ENCODE results near the gene CCNG1. TPM values are rescaled to one million over a fixed set of nuclear protein-coding genes. Genes with fewer than 3 reads are reported as not detected.

The CCNG1 gene
- total and polyA plus RNA-seq, 9 of the 15 experiments (the other 6 are each of a cell fraction or from before 2014, with no cell fraction given): 121 to 293 (median 245) TPM

DNA sequence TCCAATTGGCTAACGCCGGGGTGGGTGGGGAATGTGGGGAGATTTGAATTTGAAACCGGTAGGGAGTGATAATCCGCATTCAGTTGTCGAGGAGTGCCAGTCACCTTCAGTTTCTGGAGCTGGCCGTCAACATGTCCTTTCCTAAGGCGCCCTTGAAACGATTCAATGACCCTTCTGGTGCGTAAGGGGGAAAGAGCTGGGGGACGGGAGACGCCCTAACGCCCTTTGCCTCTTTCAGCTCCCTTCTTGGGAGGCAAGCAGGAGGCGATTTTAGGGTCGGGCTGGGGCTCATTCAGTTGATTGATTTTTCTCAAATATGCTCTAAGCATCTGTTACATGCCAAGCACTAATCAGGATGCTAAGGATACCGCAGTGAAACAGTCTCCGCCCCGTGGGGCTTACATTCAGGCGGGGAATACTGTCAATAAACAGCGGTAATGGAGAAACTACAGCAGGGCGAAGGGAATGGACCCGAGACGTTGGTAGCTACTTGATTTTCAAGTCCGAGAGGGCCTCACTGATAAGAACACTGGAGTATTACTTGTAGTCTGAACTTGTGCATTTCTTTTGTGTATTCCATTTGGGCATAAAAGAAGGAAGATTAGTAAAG, 23.3 kb downstream of the CCNG1 start, which contains the start of gene HMMR (continued):
- TF ChIP-seq, protein P1, sequence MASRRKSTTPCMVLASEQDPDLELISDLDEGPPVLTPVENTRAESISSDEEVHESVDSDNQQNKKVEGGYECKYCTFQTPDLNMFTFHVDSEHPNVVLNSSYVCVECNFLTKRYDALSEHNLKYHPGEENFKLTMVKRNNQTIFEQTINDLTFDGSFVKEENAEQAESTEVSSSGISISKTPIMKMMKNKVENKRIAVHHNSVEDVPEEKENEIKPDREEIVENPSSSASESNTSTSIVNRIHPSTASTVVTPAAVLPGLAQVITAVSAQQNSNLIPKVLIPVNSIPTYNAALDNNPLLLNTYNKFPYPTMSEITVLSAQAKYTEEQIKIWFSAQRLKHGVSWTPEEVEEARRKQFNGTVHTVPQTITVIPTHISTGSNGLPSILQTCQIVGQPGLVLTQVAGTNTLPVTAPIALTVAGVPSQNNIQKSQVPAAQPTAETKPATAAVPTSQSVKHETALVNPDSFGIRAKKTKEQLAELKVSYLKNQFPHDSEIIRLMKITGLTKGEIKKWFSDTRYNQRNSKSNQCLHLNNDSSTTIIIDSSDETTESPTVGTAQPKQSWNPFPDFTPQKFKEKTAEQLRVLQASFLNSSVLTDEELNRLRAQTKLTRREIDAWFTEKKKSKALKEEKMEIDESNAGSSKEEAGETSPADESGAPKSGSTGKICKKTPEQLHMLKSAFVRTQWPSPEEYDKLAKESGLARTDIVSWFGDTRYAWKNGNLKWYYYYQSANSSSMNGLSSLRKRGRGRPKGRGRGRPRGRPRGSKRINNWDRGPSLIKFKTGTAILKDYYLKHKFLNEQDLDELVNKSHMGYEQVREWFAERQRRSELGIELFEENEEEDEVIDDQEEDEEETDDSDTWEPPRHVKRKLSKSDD (conservative IDR thresholded peaks at IDR 0.05; ENCODE audit: low read length): no peak
- TF ChIP-seq ZNF134 (CRISPR knock-in tag; conservative IDR thresholded peaks at IDR 0.05) (no peak), SAP30 (IDR thresholded peaks at IDR 0.05; ENCODE audit: borderline replicate concordance, insufficient read depth, low read depth, low read length, poor library complexity, severe bottlenecking) (peak; percentile 94), FOXA3 (CRISPR knock-in tag; conservative IDR thresholded peaks at IDR 0.05 in 1 of 2, IDR thresholded peaks at IDR 0.05 in 1 of 2) (no peak), ZNF3 (CRISPR knock-in tag; IDR thresholded peaks at IDR 0.05) (no peak), TAF1 (IDR thresholded peaks at IDR 0.05; ENCODE audit: control insufficient read depth, extremely low read depth, insufficient read depth, low read length, severe bottlenecking) (peak; percentile 90), HDAC2 (IDR thresholded peaks at IDR 0.05) (peak; percentile 31; the same call in 1 of the 2 replicates), TEAD4 (IDR thresholded peaks at IDR 0.05; ENCODE audit: low read length) (peak; percentile 5; the same call in 1 of the 2 replicates), TEAD4 (CRISPR knock-in tag; IDR thresholded peaks at IDR 0.05; ENCODE audit: borderline replicate concordance) (no peak), SNIP1 (IDR thresholded peaks at IDR 0.05; ENCODE audit: low read depth) (no peak), MAFF (IDR thresholded peaks at IDR 0.05; ENCODE audit: low read length) (no peak), POLR2AphosphoS5 (IDR thresholded peaks at IDR 0.05; ENCODE audit: control insufficient read depth, insufficient read depth, low read depth, low read length) (peak; percentile 90), KLF6 (CRISPR knock-in tag; IDR thresholded peaks at IDR 0.05; ENCODE audit: borderline replicate concordance) (0 out of 2 replicates have a peak, but pooled peaks have one; percentile 7), SRSF1 (IDR thresholded peaks at IDR 0.05; ENCODE audit: low read depth, low read length) (no peak), RNF2 (IDR thresholded peaks at IDR 0.05) (no peak)
- TF ChIP-seq, protein P2, sequence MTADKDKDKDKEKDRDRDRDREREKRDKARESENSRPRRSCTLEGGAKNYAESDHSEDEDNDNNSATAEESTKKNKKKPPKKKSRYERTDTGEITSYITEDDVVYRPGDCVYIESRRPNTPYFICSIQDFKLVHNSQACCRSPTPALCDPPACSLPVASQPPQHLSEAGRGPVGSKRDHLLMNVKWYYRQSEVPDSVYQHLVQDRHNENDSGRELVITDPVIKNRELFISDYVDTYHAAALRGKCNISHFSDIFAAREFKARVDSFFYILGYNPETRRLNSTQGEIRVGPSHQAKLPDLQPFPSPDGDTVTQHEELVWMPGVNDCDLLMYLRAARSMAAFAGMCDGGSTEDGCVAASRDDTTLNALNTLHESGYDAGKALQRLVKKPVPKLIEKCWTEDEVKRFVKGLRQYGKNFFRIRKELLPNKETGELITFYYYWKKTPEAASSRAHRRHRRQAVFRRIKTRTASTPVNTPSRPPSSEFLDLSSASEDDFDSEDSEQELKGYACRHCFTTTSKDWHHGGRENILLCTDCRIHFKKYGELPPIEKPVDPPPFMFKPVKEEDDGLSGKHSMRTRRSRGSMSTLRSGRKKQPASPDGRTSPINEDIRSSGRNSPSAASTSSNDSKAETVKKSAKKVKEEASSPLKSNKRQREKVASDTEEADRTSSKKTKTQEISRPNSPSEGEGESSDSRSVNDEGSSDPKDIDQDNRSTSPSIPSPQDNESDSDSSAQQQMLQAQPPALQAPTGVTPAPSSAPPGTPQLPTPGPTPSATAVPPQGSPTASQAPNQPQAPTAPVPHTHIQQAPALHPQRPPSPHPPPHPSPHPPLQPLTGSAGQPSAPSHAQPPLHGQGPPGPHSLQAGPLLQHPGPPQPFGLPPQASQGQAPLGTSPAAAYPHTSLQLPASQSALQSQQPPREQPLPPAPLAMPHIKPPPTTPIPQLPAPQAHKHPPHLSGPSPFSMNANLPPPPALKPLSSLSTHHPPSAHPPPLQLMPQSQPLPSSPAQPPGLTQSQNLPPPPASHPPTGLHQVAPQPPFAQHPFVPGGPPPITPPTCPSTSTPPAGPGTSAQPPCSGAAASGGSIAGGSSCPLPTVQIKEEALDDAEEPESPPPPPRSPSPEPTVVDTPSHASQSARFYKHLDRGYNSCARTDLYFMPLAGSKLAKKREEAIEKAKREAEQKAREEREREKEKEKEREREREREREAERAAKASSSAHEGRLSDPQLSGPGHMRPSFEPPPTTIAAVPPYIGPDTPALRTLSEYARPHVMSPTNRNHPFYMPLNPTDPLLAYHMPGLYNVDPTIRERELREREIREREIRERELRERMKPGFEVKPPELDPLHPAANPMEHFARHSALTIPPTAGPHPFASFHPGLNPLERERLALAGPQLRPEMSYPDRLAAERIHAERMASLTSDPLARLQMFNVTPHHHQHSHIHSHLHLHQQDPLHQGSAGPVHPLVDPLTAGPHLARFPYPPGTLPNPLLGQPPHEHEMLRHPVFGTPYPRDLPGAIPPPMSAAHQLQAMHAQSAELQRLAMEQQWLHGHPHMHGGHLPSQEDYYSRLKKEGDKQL (CRISPR knock-in tag; IDR thresholded peaks at IDR 0.05; ENCODE audit: borderline replicate concordance): no peak
- TF ChIP-seq, protein P3, sequence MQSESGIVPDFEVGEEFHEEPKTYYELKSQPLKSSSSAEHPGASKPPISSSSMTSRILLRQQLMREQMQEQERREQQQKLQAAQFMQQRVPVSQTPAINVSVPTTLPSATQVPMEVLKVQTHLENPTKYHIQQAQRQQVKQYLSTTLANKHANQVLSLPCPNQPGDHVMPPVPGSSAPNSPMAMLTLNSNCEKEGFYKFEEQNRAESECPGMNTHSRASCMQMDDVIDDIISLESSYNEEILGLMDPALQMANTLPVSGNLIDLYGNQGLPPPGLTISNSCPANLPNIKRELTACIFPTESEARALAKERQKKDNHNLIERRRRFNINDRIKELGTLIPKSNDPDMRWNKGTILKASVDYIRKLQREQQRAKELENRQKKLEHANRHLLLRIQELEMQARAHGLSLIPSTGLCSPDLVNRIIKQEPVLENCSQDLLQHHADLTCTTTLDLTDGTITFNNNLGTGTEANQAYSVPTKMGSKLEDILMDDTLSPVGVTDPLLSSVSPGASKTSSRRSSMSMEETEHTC (IDR thresholded peaks at IDR 0.05): no peak
